HG03354 (cell line): Measurements from ENCODE around the gene ZNF628.
A peak's percentile ranks its signal among the peaks of the same experiment; 100 is the strongest.

ENCODE experiments used
- ATAC-seq: cut with Tn5 transposase; IDR thresholded peaks from one replicate; pipeline ENCODE4 v1.9.1; 2021; ENCODE audit warnings: mild to moderate bottlenecking; ENCODE audit not compliant: unreplicated experiment, poor library complexity, severe bottlenecking

The ZNF628 gene

GRCh38 chr19:55476100-55476775 is at the start of gene ZNF628:
Gene ZNF628, plus strand, starts transcription at chr19:55476617. Its CDS starts 3,294 bp downstream, at chr19:55479911.
- ATAC-seq, result peak; percentile 92

GRCh38 chr19:55431183-55431582 is 45.2 kb upstream of the ZNF628 start:
- no peak for ATAC-seq

- no peak for ATAC-seq
Observed at GRCh38 chr19:55432241-55432959, 44.0 kb upstream of the ZNF628 start.

GRCh38 chr19:55433292-55433691 is 43.1 kb upstream of the ZNF628 start:
- no peak for ATAC-seq

GRCh38 chr19:55434356-55434919 is 42.0 kb upstream of the ZNF628 start:
- no peak for ATAC-seq

- ATAC-seq, result no peak
Observed at GRCh38 chr19:55435020-55435419, 41.4 kb upstream of the ZNF628 start.

- ATAC-seq, result no peak
Observed at GRCh38 chr19:55436847-55437246, 39.6 kb upstream of the ZNF628 start.

- ATAC-seq, result no peak
Observed at GRCh38 chr19:55437410-55437809, 39.0 kb upstream of the ZNF628 start.

- no peak for ATAC-seq
Observed at GRCh38 chr19:55439052-55439451, 37.4 kb upstream of the ZNF628 start.

- ATAC-seq, result no peak
Observed at GRCh38 chr19:55440411-55441105, 35.9 kb upstream of the ZNF628 start.

GRCh38 chr19:55441319-55441691 is 35.1 kb upstream of the ZNF628 start:
- ATAC-seq, result no peak

GRCh38 chr19:55441692-55442321 is 34.6 kb upstream of the ZNF628 start:
- no peak for ATAC-seq

GRCh38 chr19:55442372-55442961 is 34.0 kb upstream of the ZNF628 start:
- ATAC-seq, result no peak

GRCh38 chr19:55443045-55443823 is 33.2 kb upstream of the ZNF628 start, which contains the start of gene SHISA7:
Gene SHISA7, minus strand, starts transcription at chr19:55443300. Its CDS starts 437 bp downstream, at chr19:55442863.
- ATAC-seq, result no peak

GRCh38 chr19:55443824-55444480 is 32.5 kb upstream of the ZNF628 start:
- no peak for ATAC-seq

- ATAC-seq, result no peak
Observed at GRCh38 chr19:55444646-55445045, 31.8 kb upstream of the ZNF628 start.

GRCh38 chr19:55446060-55446459 is 30.4 kb upstream of the ZNF628 start:
- no peak for ATAC-seq

GRCh38 chr19:55447421-55448174 is 28.8 kb upstream of the ZNF628 start:
- no peak for ATAC-seq
